HepG2 (cell line): ENCODE data around the gene TRIM43. TPM values are rescaled to one million over a fixed set of nuclear protein-coding genes. Genes with fewer than 3 reads are reported as not detected.

ENCODE experiments used
- ATAC-seq: fragments of 200-7000 bp; cut with Tn5 transposase; 3 replicates; pipeline ENCODE4 v1.9.1; 2020; ENCODE audit warnings: mild to moderate bottlenecking, moderate library complexity
- BruUV-seq: library from RNA; stranded (reverse); fragments of 400-500 nt; replicated peaks from 2 replicates; lab custom pipeline; 2021; lab: Mats Ljungman, UMichigan
- CTCF ChIA-PET: fragments of 300-600 bp; formaldehyde crosslinking; extraction: SDS; loops from one replicate; lab custom pipeline; 2021; ENCODE audit warnings: low total read pairs, inconsistent platforms, low intra/inter-chr PET ratio; lab: Yijun Ruan, JAX
- POLR2A ChIA-PET: fragments of 350-600 bp; sonication (Branson Sonifier 250); formaldehyde crosslinking; loops from one replicate; lab custom pipeline; 2020; ENCODE audit warnings: antibody characterized with exemption, inconsistent platforms; lab: Yijun Ruan, JAX
- DNase-seq: peaks from one replicate; pipeline ENCODE4 v3.0.0-alpha.2; 2015; ENCODE audit warnings: low spot score
- FAIRE-seq: peaks from 3 replicates; lab custom pipeline; 2011; peaks lifted over from hg19 to GRCh38; lab: Jason Lieb, UNC
- H2AFZ ChIP-seq: one replicate; pipeline ENCODE4 v1.6.1; 2011; ENCODE audit warnings: low read length, inconsistent platforms
- H3K27ac ChIP-seq: fragments of 300-600 bp; 3 replicates; pipeline ENCODE4 v1.8.0; 2011; ENCODE audit warnings: mixed run types, mild to moderate bottlenecking, mixed read lengths, low read length, inconsistent platforms; ENCODE audit not compliant: insufficient read depth; ENCODE audit errors: extremely low read length
- H3K27me3 ChIP-seq, 2 experiments: fragments of 200-600 bp in 1 of 2; 2 replicates in 1 of 2; 3 replicates in 1 of 2; pipeline versions ENCODE4 v1.6.0 to v1.8.0; 2011; ENCODE audit warnings: low read length in 2 of 2, mild to moderate bottlenecking in 2 of 2, moderate library complexity in 2 of 2, inconsistent platforms in 1 of 2; ENCODE audit not compliant: insufficient read depth in 2 of 2, control insufficient read depth in 1 of 2
- H3K36me3 ChIP-seq, 2 experiments: fragments of 200-600 bp in 1 of 2; replicated peaks in 1 of 2; 2 replicates in 1 of 2; 3 replicates in 1 of 2; pipeline versions ENCODE4 v1.5.1 to v1.8.0; 2011; ENCODE audit warnings: low read length in 2 of 2, inconsistent platforms in 1 of 2; ENCODE audit not compliant: insufficient read depth in 2 of 2, control insufficient read depth in 1 of 2
- H3K4me1 ChIP-seq: 2 replicates; pipeline ENCODE4 v1.5.1; 2012; ENCODE audit warnings: low read length, inconsistent platforms; ENCODE audit not compliant: insufficient read depth
- H3K4me2 ChIP-seq: 2 replicates; pipeline ENCODE4 v1.6.0; 2011; ENCODE audit warnings: low read depth, low read length, inconsistent platforms
- H3K4me3 ChIP-seq, 3 experiments: fragments of 200-600 bp in 1 of 3; sonication (generic), shearing (Covaris generic) in 1 of 3; replicated peaks in 1 of 3; 2 replicates each; pipeline ENCODE4 v1.5.1; 2011 to 2016; ENCODE audit warnings: low read length in 3 of 3, inconsistent platforms in 2 of 3, low read depth in 2 of 3, mild to moderate bottlenecking in 2 of 3, control low read depth in 1 of 3, mixed read lengths in 1 of 3; ENCODE audit not compliant: insufficient read depth in 1 of 3
- H3K79me2 ChIP-seq: one replicate; pipeline ENCODE4 v1.6.1; 2011; ENCODE audit warnings: low read length, inconsistent platforms; ENCODE audit not compliant: insufficient read depth
- H3K9ac ChIP-seq: 2 replicates; pipeline ENCODE4 v1.6.0; 2011; ENCODE audit warnings: mild to moderate bottlenecking, low read depth, low read length, inconsistent platforms; ENCODE audit not compliant: insufficient read depth
- H3K9me3 ChIP-seq: 2 replicates; pipeline ENCODE4 v1.5.1; 2012; ENCODE audit warnings: mild to moderate bottlenecking, low read length
- H4K20me1 ChIP-seq: 2 replicates; pipeline ENCODE4 v1.6.0; 2011; ENCODE audit warnings: inconsistent platforms, mild to moderate bottlenecking, low read length, moderate library complexity; ENCODE audit not compliant: insufficient read depth
- ELF3 ChIP-seq: IDR thresholded peaks from 2 replicates; pipeline ENCODE4 v1.6.1; 2016; ENCODE audit warnings: missing genetic modification reagents, missing compliant biosample characterization
- FOSL1 ChIP-seq: sonication (generic); formaldehyde crosslinking; IDR thresholded peaks from 2 replicates; pipeline ENCODE4 v1.9.0; 2021; ENCODE audit warnings: missing genetic modification reagents, borderline replicate concordance
- FOXO1 ChIP-seq: sonication (generic); formaldehyde crosslinking; IDR thresholded peaks from 2 replicates; pipeline ENCODE4 v1.4.0; 2020; ENCODE audit warnings: missing genetic modification reagents
- GATAD2A ChIP-seq: IDR thresholded peaks from 2 replicates; pipeline ENCODE4 v1.6.1; 2016
- MEF2D ChIP-seq: sonication (generic); formaldehyde crosslinking; IDR thresholded peaks from 2 replicates; pipeline ENCODE4 v1.5.1; 2020; ENCODE audit warnings: mild to moderate bottlenecking, missing genetic modification reagents
- PAX8 ChIP-seq: sonication (generic); formaldehyde crosslinking; IDR thresholded peaks from 2 replicates; pipeline ENCODE4 v1.8.0; 2022; ENCODE audit warnings: mild to moderate bottlenecking, missing genetic modification reagents, borderline replicate concordance
- PBX3 ChIP-seq: sonication (generic); formaldehyde crosslinking; IDR thresholded peaks from 2 replicates; pipeline ENCODE4 v1.8.1; 2023; ENCODE audit warnings: missing genetic modification reagents, inconsistent platforms, borderline replicate concordance
- RFXAP ChIP-seq: sonication (generic); formaldehyde crosslinking; IDR thresholded peaks from 2 replicates; pipeline ENCODE4 v1.4.0; 2020; ENCODE audit warnings: missing genetic modification reagents, borderline replicate concordance
- SP4 ChIP-seq: sonication (generic); formaldehyde crosslinking; IDR thresholded peaks from 2 replicates; pipeline ENCODE4 v1.8.1; 2023; ENCODE audit warnings: mild to moderate bottlenecking, missing genetic modification reagents
- TEAD3 ChIP-seq: optimal IDR thresholded peaks from 2 replicates; pipeline ENCODE3; 2016; ENCODE audit warnings: borderline replicate concordance
- TFAP4 ChIP-seq: sonication (generic); IDR thresholded peaks from 2 replicates; pipeline ENCODE4 v1.6.1; 2016; ENCODE audit warnings: low read depth, borderline replicate concordance
- USF2 ChIP-seq, 2 experiments: sonication (generic) in 1 of 2; formaldehyde crosslinking in 1 of 2; IDR thresholded peaks; 2 replicates each; pipeline versions ENCODE4 v1.5.1 to v1.6.1; 2011 to 2020; ENCODE audit warnings: borderline replicate concordance in 1 of 2, low read depth in 1 of 2, low read length in 1 of 2, mild to moderate bottlenecking in 1 of 2, missing genetic modification reagents in 1 of 2, moderate library complexity in 1 of 2
- ZGPAT ChIP-seq: IDR thresholded peaks from 2 replicates; pipeline ENCODE4 v1.6.1; 2016; ENCODE audit warnings: mild to moderate bottlenecking
- ZNF235 ChIP-seq: sonication (generic); formaldehyde crosslinking; IDR thresholded peaks from 2 replicates; pipeline ENCODE4 v1.8.1; 2023; ENCODE audit warnings: mild to moderate bottlenecking, missing genetic modification reagents, borderline replicate concordance
- ZNF512 ChIP-seq: sonication (generic); formaldehyde crosslinking; IDR thresholded peaks from 2 replicates; pipeline ENCODE4 v1.4.0; 2020; ENCODE audit warnings: mild to moderate bottlenecking, missing genetic modification reagents
- WGBS: methylation state at CpG from one replicate; pipeline ENCODE4 v1.1.6; 2017; ENCODE audit warnings: low lambda C conversion rate; 5-methylcytosine and 5-hydroxymethylcytosine counted together
- in situ Hi-C: cut with HindIII; loops from 2 replicates; pipeline ENCODE4 v1.10.0; 2017; ENCODE audit warnings: low pct_unique_long_range_greater_than_20kb; ENCODE audit not compliant: extremely low pct_ligation_motif_present
- intact Hi-C: fragments of 100-400 bp; cut with micrococcal nuclease; formaldehyde crosslinking; loops from one replicate; pipeline ENCODE4 v1.10.0; 2022; ENCODE audit not compliant: unreplicated experiment
- polyA plus RNA-seq, 8 experiments: library from polyadenylated mRNA; depleted of rRNA in 3 of 8; stranded (reverse) in 7 of 8; unstranded in 1 of 8; fragments of >200 nt; fragmentation: Illumina TruSeq in 4 of 8; extraction: Trizol in 4 of 8; gene quantifications; 2 replicates each; pipeline versions ENCODE4 v1.2.1 to v1.2.3, GENCODE V29; 2011 to 2016; ENCODE audit warnings: low read depth in 4 of 8, missing spikeins in 1 of 8, mixed read lengths in 1 of 8; ENCODE audit not compliant: insufficient read depth in 1 of 8
- total RNA-seq, 5 experiments: library from RNA; depleted of rRNA; stranded (reverse); fragments of >200 nt; fragmentation: Illumina TruSeq; extraction: Trizol; gene quantifications; 2 replicates each; pipeline ENCODE4 v1.2.3, GENCODE V29; 2016; ENCODE audit warnings: low read depth in 1 of 5

The TRIM43 gene
- total and polyA plus RNA-seq, 2 of the 13 experiments (the other 11 are each of a cell fraction or from before 2014, with no cell fraction given): not detected

GRCh38 chr2:95569170-95569569, 22.6 kb upstream of the TRIM43 start (continued):
- no peak for TF ChIP-seq ELF3 (CRISPR knock-in tag)
- TF ChIP-seq, all 625 proteins: peak for 0

GRCh38 chr2:95573866-95574265, 17.9 kb upstream of the TRIM43 start:
- no peaks in the 10 kb centered on the region for H4K20me1 ChIP-seq
- H3K9ac ChIP-seq: no peak overlapping the region
- intact Hi-C loops (no loop called here), in situ Hi-C loops (no loop called here)
- TF ChIP-seq ZNF235 (CRISPR knock-in tag) (no peak), PBX3 (CRISPR knock-in tag) (no peak), USF2 (IDR thresholded peaks at IDR 0.05; ENCODE audit: low read depth, low read length) (no peak), USF2 (CRISPR knock-in tag; IDR thresholded peaks at IDR 0.05; ENCODE audit: borderline replicate concordance) (no peak), SP4 (no peak), TEAD3 (CRISPR knock-in tag) (no peak), FOXO1 (CRISPR knock-in tag) (no peak), ZNF512 (CRISPR knock-in tag) (no peak), RFXAP (no peak), ZGPAT (CRISPR knock-in tag) (no peak), TFAP4 (no peak), FOSL1 (CRISPR knock-in tag) (no peak), MEF2D (CRISPR knock-in tag) (no peak), PAX8 (CRISPR knock-in tag) (no peak), GATAD2A (CRISPR knock-in tag) (no peak)
- ChIA-PET CTCF (no interaction called here), POLR2A (no interaction called here)
- no TSS peak for BruUV-seq
- H3K4me1 ChIP-seq: no peaks in the 10 kb centered on the region
- no peak overlapping the region for H3K4me3 ChIP-seq
- H2AFZ ChIP-seq: no peak overlapping the region
- H3K79me2 ChIP-seq: no peaks in the 10 kb centered on the region
- WGBS: 0% methylated on average over 2 of the region's 2 CpGs
- no peaks in the 10 kb centered on the region for H3K27me3 ChIP-seq
- ATAC-seq (no peak), DNase-seq (no peak), FAIRE-seq (no peak)
- H3K4me2 ChIP-seq: no peak overlapping the region
- H3K36me3 ChIP-seq: no peaks in the 10 kb centered on the region
- H3K27ac ChIP-seq: no peak overlapping the region
- H3K9me3 ChIP-seq: no peaks in the 10 kb centered on the region
